Measurements from ENCODE around the gene BICD2.

BICD2 gene

GRCh38 chr9:92759446-92759845 lies 5.2 kb downstream of the BICD2 start (continued):
- no peak for TF ChIP-seq BACH2 (CRISPR knock-in tag; IDR thresholded peaks at IDR 0.05; ENCODE audit: borderline replicate concordance)
- no peak for TF ChIP-seq OSR1 (CRISPR knock-in tag; IDR thresholded peaks at IDR 0.05)
- no peak for TF ChIP-seq ZNF8 (CRISPR knock-in tag; IDR thresholded peaks at IDR 0.05)
- TF ChIP-seq TSHZ2 (CRISPR knock-in tag; IDR thresholded peaks at IDR 0.05) = no peak
- no peak for TF ChIP-seq POU6F1 (CRISPR knock-in tag; IDR thresholded peaks at IDR 0.05; ENCODE audit: borderline replicate concordance, low read depth)
- TF ChIP-seq ESRRG (CRISPR knock-in tag; IDR thresholded peaks at IDR 0.05) = no peak
- TF ChIP-seq ZNF565 (CRISPR knock-in tag; conservative IDR thresholded peaks at IDR 0.05; ENCODE audit: low read depth) = no peak
- no peak for TF ChIP-seq PPARA (CRISPR knock-in tag; IDR thresholded peaks at IDR 0.05; ENCODE audit: borderline replicate concordance)

- TF ChIP-seq ZFP3 (CRISPR knock-in tag; IDR thresholded peaks at IDR 0.05) (no peak), PATZ1 (CRISPR knock-in tag; IDR thresholded peaks at IDR 0.05; ENCODE audit: borderline replicate concordance) (no peak), ZC3H10 (CRISPR knock-in tag; IDR thresholded peaks at IDR 0.05) (no peak), ZNF565 (CRISPR knock-in tag; conservative IDR thresholded peaks at IDR 0.05; ENCODE audit: low read depth) (no peak)
- no peak for ATAC-seq
Observed at GRCh38 chr9:92756792-92757191, 7.8 kb downstream of the BICD2 start.

GRCh38 chr9:92754091-92754745 lies 10.4 kb downstream of the BICD2 start:
- no peak for ATAC-seq
- TF ChIP-seq ZNF565 (CRISPR knock-in tag; conservative IDR thresholded peaks at IDR 0.05; ENCODE audit: low read depth) = no peak
- TF ChIP-seq OSR1 (CRISPR knock-in tag; IDR thresholded peaks at IDR 0.05) = no peak
- no peak for TF ChIP-seq ZNF8 (CRISPR knock-in tag; IDR thresholded peaks at IDR 0.05)
- no peak for TF ChIP-seq ISL1 (CRISPR knock-in tag; IDR thresholded peaks at IDR 0.05)
- no peak for TF ChIP-seq TOX (CRISPR knock-in tag; IDR thresholded peaks at IDR 0.05; ENCODE audit: borderline replicate concordance)
- no peak for TF ChIP-seq ZC3H10 (CRISPR knock-in tag; IDR thresholded peaks at IDR 0.05)
- no peak for TF ChIP-seq RARB (CRISPR knock-in tag; IDR thresholded peaks at IDR 0.05)
- TF ChIP-seq CSDC2 (CRISPR knock-in tag; IDR thresholded peaks at IDR 0.05) = no peak
- TF ChIP-seq SNAI2 (CRISPR knock-in tag; IDR thresholded peaks at IDR 0.05) = no peak
- TF ChIP-seq CREB5 (CRISPR knock-in tag; IDR thresholded peaks at IDR 0.05; ENCODE audit: low read depth) = no peak
- TF ChIP-seq ZFP30 (CRISPR knock-in tag; IDR thresholded peaks at IDR 0.05) = no peak
- TF ChIP-seq ESRRG (CRISPR knock-in tag; IDR thresholded peaks at IDR 0.05) = no peak
- no peak for TF ChIP-seq PATZ1 (CRISPR knock-in tag; IDR thresholded peaks at IDR 0.05; ENCODE audit: borderline replicate concordance)
- no peak for TF ChIP-seq ARNTL (CRISPR knock-in tag; IDR thresholded peaks at IDR 0.05; ENCODE audit: borderline replicate concordance, low read depth)
- no peak for TF ChIP-seq ZNF70 (CRISPR knock-in tag; IDR thresholded peaks at IDR 0.05)
- no peak for TF ChIP-seq CSRNP3 (CRISPR knock-in tag; IDR thresholded peaks at IDR 0.05)
- no peak for TF ChIP-seq PPARA (CRISPR knock-in tag; IDR thresholded peaks at IDR 0.05; ENCODE audit: borderline replicate concordance)
- no peak for TF ChIP-seq ZFP3 (CRISPR knock-in tag; IDR thresholded peaks at IDR 0.05)
- no peak for TF ChIP-seq TSHZ2 (CRISPR knock-in tag; IDR thresholded peaks at IDR 0.05)

Data from SK-N-SH treated with all-trans-retinoic acid at 6 μM for 48 hours (cell line).